Activated CD4-positive, CD25-positive, alpha-beta regulatory T cell treated with anti-CD3 and anti-CD28 coated beads, Interleukin-2, amount 50 U/mL, for 72 hours (primary cell): Measurements from ENCODE around the gene ZNF891.

ENCODE experiments used
- DNase-seq: peaks from one replicate; pipeline ENCODE4 v3.0.0; 2021

ZNF891 gene

DNA sequence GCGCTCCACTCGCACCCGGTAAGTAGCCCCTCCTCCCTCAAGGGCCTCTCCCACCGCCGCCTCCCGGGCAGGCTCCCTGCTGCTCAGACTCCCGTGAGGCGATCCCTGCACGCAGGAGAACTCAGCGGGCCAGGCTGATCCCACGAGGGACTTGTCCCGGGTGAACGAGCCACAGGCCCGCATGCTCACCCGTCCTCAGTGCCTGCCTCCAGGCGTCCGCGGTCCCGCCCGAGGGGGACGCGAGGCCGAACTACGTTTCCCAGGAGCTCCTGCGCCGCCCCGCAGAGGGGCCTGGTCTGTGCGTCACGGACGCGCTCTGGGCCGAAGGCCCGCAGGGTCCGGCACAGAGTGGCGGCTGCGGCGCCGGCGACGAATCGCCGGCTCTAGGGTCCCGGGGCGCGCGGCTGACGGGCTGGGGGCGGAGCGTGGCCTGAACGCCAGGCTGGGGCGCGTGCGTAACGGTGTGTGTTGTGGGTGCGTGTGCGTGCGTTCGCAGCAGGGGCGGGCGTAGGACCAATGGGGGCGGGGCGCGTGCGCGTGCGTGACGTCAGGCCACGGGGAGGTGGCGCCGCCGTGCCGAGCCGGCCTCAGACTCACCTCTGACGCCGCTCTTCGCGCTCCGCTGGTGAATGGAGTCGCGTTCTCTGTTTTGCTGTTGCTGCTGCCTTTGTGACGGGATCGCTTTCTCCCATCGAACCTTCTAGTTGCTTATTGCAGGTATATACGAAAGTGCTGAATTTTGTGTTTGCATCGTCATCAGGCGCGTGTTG, at the start of gene ZNF891, which contains the start of gene ZNF10:
Gene ZNF891 (minus strand): TSS at position 237 of the 770 bp plus-strand sequence. CDS start 8,356 bp downstream, outside the sequence.
Gene ZNF10 (plus strand): TSS at position 590 of the 770 bp plus-strand sequence. CDS start 13,866 bp downstream, outside the sequence.
- DNase-seq = peak; percentile 98

DNA sequence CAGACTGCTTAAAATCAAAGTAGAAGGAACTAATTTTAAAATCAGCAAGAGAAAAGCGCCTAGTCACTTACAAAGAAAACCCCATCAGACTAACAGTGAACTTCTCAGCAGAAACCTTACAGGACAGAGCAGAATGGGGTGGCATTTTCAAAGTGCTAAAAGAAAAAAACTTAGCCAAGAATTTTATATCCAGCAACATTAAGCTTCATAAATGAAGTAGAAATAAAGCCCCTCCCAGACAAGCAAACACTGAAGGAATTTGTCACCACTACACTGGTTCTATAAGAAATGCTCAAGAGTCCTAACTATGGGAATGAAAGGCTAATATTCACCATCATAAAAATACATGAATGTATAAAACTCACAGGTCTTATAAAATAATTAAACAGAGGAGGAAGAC, 44.8 kb upstream of the ZNF891 start:
- DNase-seq = no peak

DNA sequence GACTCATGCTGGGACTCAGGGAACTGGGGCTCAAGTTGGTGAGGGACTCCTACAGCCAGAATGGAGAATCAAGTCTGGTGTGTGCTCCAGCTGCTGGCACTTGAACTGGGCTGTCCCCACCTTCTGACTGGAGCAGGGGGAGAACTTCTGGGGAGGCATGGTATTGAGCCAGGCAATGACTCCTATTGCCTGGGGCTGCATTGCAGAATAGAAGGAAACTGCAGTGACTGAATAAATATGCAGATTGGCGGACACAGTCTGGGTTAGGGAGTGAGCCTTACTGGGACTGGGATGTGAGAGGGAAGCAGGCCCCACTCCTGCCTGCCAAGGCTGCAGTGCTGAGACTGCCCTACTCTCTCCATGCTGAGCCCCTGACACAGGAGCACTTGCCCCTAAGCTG, 42.4 kb upstream of the ZNF891 start:
- DNase-seq = no peak

DNA sequence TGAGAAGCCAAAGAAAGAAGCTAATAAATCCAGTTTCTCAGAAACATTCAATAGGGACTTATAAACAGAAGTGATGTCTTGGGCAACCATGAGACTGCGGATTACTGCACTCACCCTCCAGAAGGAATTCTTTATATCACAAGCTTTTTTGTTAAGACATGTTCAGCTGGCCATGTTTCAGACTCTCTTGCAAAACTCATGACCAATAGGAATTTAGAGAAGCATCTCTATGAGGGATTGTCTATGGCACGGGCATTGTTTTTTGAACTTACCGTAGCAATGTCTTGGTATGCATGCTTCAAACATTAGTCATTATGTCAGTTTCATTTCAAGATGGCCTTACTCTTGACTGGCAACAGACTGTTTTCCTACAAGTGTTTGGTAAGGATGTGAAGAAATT, 35.7 kb upstream of the ZNF891 start:
- DNase-seq = no peak

DNA sequence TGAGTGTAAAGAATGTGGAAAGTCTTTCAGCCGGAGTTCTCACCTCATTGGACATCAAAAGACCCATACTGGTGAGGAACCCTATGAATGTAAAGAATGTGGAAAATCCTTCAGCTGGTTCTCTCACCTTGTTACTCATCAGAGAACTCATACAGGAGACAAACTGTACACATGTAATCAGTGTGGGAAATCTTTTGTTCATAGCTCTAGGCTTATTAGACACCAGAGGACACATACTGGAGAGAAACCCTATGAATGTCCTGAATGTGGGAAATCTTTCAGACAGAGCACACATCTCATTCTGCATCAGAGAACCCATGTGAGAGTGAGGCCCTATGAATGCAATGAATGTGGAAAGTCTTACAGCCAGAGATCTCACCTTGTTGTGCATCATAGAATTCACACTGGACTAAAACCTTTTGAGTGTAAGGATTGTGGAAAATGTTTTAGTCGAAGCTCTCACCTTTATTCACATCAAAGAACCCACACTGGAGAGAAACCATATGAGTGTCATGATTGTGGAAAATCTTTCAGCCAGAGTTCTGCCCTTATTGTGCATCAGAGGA, 26.1 kb upstream of the ZNF891 start:
- no peak for DNase-seq

DNA sequence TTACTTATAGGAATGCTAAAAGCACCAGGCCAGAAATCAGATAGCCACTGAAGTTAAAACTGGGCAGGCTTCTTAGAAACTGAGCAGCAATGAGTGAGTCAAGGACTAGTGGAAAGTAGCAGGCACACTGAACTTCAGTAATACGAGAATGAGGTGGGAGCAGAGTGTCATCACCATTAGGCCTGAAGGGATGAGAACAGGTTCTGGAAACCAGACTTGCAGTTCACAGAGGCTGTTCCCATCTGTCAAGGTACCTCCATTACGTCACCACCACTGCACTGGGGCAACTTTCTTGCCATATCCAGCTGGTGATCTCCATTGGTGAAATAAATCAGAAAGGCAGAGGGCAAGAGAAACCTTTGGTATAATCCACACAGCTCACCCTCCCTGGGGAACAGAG, 15.9 kb upstream of the ZNF891 start:
- no peak for DNase-seq

DNA sequence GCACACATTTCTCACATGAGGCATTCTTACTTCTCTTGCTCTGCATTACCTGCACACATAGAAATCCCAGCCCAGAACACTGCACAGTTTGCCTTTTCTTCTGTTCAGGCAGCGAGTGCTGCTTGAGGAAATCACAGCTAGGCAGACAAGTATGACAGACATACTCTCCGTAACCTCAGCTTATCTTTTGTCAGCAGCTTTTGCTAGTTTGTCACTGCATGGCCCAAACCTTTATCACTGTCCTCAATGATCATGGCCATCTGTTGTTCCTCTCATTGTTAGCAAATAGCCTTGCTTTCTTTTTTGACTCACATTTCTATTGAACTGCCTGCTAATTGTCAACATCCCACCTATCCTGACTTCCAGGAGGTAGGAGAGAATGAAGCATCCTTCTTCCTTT, 5.7 kb upstream of the ZNF891 start:
- DNase-seq = no peak

DNA sequence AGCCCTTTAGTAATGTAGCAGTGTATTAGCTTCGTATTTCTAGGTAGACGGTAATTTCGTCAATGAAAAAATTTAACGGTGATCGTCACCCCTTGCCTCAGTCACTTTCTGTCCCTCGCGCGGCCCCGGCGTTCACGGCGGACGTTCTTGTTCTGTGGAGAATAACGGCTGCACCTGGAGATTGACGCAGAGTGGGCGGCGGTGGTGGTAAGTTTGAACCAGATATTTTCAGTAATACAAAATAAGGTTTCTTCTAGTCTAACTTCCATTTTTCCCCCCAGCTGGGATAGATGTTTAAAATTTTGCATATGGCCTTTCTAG, 694 bp upstream of the ZNF891 start:
- peak; percentile 44 for DNase-seq

DNA sequence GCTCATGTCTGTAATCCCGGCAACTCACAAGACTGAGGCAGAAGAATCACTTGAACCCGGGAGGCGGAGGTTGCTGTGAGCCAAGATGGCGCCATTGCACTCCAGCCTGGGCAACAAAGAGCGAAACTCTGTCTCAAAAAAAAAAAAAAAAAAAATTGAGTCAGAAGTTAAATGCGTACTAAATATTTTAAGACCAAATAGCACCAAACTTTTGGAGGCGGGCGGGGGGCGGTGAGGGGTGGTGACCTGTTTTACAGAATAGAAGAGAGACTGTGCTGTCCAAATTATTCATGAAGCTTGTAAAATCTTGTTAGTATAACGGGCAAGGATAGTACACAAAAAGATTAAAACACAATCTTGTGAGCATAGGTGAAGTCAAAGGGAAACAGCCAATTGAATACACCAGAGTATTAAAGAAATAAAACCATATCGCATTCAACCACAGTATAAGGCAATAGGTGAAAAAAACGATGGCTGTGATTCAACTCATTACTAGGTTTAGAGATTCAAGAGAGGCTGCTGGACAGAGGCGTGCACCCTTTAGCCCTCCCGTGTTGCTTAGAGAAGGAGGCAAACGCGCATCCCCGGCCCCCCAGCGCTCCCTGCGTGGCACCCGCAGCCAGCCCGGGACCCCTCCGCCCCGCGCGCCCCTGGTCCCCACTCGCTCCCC, 571 bp downstream of the ZNF891 start:
- no peak for DNase-seq

DNA sequence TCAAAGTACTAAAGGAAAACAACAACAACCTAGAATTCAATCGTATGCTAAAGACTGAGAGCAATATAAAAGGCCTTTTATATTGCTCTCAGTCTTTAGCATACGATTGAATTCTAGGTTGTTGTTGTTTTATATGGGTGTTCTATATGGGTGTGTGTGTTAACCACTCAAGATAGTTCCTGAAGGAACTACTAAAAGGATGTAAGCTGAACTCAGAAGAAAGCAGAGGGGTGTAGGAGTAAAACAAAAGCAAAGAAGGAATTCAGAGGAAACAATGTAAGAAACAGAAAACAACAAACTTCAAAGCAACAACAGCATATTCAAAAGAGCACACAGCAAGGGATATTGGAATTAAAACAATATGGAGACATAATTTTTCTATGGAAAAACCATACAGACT, 5.4 kb downstream of the ZNF891 start:
- no peak for DNase-seq

DNA sequence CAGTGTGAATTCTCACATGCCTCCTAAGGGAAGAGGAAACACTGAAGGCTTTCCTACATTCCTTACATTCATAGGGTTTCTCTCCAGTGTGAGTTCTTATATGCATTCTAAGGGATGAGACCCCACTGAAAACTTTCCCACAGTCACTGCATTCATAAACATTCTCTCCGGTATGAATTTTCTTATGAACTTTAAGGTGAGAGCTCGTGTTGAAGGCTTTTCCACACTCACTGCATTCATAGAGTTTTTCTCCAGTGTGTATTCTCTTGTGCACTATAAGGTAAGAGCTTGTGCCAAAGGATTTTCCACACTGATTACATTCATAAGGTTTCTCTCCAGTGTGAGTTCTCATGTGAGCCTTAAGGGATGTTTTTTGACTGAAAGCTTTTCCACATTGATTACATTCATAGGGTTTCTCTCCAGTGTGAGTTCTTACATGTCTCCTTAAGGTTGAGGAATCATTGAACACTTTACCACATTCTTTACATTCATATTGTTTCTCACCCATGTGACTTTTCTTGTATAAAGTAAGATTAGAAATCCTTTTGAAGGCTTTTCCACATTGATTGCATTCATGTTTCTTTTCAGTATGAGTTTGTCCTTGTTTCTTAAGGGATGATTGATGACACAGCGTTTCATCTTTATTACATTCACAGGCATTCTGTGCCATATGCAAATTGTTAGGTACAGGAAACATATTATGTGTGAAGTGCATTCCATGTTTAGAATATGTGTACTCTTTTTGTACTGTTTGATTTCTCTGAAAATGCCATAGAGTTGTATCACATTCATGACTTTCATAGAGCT, 9.5 kb downstream of the ZNF891 start:
- DNase-seq = no peak

DNA sequence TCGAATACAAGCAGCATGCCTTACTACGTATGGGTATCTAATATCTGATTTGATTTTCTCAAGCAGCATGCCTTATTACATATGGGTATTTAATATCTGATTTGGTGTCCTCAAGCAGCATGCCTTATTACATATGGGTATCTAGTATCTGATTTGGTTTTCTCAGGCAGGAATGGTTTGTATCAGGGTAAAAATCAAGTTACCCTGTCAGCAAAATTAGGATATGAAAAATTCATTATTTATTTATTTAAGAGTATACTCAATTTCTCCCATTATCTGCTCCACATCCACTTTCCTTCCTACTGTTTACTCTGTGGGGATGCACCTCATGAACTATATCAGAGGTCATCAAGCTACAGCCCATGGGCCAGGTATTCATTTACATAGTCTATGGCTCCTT, 21.9 kb downstream of the ZNF891 start:
- DNase-seq = no peak

DNA sequence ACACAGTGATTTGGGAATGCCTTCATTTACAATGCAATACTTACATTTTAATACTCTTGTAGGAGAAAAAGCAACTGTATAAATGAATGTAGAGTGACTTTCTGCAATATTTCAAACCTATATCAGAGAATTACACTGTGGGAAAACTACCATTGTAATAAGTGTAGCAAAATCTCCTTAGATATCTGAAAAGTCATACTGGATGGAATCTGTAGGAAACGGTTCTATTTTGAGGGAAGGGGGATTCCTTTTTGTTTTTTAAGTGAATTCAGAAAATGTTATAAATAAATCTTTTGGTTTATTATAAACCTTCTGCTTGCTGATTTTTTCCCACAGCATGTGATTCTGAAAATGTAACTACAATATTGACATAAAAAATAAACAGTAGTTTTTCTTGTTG, 23.0 kb downstream of the ZNF891 start:
- no peak for DNase-seq

DNA sequence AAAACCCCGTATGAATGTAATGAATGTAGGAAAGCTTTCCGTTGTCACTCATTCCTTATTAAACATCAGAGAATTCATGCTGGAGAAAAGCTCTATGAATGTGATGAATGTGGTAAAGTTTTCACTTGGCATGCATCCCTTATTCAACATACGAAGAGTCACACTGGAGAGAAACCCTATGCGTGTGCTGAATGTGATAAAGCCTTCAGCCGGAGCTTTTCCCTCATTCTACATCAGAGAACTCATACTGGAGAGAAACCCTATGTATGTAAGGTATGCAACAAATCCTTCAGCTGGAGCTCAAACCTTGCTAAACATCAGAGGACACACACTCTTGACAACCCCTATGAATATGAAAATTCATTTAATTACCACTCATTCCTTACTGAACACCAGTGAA, 23.8 kb downstream of the ZNF891 start:
- no peak for DNase-seq

DNA sequence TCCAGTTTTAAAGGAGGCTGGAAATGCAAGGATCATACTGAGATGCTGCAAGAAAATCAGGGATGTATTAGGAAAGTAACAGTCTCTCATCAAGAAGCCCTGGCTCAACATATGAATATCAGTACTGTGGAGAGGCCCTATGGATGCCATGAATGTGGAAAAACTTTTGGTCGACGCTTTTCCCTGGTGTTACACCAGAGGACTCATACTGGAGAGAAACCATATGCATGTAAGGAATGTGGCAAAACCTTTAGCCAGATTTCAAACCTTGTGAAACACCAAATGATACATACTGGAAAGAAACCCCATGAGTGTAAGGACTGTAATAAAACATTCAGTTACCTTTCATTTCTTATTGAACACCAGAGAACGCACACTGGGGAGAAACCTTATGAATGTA, 24.5 kb downstream of the ZNF891 start:
- no peak for DNase-seq

DNA sequence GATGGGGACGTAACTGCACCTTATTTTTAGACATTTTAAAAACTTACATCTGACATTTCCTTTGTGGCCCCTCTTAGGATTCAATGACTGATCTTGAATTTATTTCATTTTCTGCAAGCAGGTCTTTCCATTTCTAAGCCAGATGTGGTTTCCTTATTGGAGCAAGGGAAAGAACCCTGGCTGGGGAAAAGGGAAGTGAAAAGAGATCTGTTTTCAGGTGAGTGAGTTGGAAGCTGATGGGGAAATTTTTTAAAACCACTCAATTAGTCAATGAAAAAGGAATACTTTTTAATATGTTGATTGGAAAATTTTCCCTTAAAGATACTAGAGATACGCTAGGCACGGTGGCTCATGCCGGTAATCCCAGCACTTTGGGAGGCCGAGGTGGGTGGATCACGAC, 46.7 kb downstream of the ZNF891 start:
- DNase-seq = no peak

DNA sequence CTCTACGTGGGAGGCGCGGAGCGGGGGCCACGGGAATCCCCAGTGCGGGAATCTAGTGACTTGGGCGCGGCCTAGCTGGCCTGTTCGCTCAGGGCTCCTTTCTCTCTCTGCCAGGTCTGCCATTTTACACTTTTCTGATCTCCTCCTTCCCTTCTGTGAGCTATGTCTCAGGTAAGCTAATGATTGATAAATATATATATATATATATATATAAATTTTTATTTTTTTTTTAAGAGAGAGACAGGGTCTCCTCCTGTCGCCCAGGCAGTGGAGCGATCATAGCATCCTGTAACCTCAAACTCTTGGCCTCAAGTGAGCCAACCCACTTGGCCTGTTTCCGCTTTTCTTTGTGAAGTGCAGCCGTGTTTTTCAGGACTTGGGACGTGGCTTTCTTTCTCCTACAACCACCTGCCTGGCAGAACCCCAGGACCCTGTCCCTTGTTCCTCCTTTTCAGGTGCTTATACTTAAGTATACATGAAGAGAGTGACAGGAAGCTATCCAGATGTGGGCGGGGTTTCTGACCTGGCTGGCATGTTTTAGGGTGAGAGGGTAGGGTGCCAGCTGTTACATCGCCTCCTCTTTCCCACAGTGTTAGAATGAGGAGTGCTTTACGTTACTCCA, 48.8 kb downstream of the ZNF891 start:
- no peak for DNase-seq

DNA sequence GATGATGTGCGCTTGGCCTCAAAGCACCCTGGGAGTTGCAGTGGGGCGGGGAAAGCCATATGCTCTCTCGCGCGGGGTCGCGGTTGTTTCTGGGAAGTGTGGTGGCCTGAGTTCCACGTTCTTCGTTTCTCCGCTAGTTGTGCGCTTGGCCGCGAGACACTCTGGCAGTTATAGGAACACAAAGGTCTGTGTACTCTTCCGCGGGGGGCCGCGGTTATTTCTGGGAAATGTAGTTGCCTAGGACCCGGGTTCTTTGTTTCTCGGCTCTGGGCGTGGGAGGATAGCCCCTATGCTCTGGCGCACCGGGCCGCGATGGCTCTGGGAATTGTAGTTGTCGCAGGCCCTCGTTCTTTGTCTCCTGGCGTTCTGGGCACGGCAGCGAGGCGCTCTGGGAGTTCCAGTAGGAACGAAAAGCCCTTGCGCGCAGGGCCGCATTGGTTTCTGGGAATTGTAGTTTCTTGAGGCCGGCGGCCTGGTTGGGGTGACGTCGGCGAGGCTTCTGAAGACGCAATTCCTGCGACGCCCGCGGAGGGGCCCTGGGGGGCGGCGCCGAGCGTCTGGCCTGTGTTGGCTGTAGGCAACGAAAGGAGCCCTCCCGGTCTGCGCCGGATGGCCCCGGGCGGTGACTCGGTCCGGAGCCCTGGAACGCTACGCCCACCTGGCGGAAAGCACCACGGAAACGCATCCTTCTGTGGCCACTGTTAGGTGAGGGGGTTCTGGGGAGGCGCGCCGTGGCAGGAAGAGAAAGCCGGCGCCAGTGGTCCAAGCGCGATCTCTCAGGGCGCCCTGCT, 49.5 kb downstream of the ZNF891 start, which contains the start of gene ZNF140:
Gene ZNF140 (plus strand): TSS at position 556 of the 791 bp plus-strand sequence. CDS start 398 bp downstream, outside the sequence.
- peak; percentile 88 for DNase-seq

DNA sequence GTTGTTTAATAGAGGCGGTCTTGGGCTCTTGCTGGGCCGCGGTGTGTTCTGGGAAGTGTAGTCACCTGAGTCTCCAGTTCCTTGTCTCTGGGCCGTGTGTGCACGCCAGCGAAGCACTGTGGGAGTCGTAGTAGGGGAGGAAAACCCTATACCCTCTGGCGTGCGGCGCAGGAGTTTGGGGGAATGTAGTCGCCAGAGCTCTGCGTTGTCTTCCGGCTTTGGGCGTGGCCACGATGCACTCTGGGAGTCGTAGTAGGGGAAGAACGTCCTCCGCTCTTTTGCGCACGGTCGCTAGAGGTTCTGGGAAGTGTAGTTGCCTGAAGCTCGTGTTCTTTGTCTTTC, 50.1 kb downstream of the ZNF891 start:
- peak; percentile 88 for DNase-seq

DNA sequence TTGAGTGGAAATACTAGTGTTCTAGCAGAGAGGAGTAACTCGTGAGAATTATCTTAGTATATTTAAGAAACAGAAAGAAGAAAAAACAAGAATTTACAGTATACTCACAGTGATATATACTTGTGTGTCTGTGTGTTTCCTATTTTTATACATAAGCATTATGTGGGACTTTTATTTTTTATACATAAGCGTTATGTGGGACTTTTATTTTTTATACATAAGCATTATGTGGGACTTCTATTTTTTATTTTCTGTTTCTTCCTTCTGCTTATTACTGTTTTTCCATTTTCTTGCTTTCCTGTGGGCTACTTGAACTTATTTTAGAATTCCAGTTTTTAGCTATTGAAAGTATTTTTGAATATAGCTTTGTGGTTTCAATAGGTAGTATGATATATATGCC, 56.2 kb downstream of the ZNF891 start:
- DNase-seq = no peak

DNA sequence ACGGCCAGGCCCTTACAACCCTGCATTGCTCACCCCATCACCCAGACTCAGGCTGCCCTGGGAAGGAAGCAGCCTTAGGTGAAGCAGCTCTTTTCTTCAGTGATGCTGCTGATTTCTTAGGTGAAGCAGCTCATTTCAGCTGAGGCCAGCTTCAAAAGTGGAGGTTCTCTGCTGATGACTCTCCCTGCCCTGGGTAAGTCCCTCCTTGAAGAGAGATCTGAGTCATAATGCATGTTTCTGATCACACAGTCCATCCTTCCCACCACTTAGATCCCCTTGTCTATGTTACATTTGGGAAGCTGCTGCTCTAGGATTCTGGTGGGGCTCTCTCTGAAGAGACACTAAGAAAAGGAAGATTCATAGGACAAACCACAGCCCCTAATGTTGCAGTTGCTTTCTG, 66.5 kb downstream of the ZNF891 start:
- DNase-seq = no peak

DNA sequence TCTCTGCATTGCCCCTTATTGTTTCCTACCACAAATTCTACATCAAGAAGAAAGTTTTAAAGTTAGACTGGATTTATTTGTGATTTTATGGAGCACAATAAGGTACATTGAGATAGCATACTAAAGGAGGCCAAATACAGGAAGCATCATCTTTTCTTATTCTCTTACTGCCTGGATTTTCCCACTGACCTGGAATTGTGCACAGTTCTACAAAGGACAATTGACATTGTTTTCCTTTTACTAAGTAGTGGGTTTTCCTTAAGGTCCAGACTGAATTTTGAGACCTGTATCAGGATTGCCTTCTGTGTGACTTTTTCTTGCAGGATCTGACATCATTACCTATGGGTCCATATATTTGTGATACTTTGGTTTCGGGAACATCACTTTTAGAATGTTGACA, 68.1 kb downstream of the ZNF891 start:
- DNase-seq = no peak
